ENCODE data around the gene HMGCS1. TPM values are rescaled to one million over a fixed set of nuclear protein-coding genes. Genes with fewer than 3 reads are reported as not detected.
"Not testable (repeated sequence)": the region's sequence is repeated elsewhere in the genome, so short reads cannot be mapped to it uniquely, and the experiment has no call there.

The HMGCS1 gene
- total and polyA plus RNA-seq, 2 experiments from 2014 or later: 84.1 to 105 TPM

GRCh38 chr5:43312076-43312661 lies 1.0 kb downstream of the HMGCS1 start:
- H3K36me3 ChIP-seq: no peaks in the 10 kb centered on the region
- TF ChIP-seq CTCF (IDR thresholded peaks at IDR 0.05; ENCODE audit: low read depth, low read length): no peak
- no peak for DNase-seq (ENCODE audit: low read depth in 1 of 2, low spot score in 1 of 2)
- H3K4me3 ChIP-seq: peak overlapping the region; percentile 60
- peaks cover 42% of the 10 kb centered on the region for H3K4me1 ChIP-seq (ENCODE audit: low read depth)
- no peaks in the 10 kb centered on the region for H3K9me3 ChIP-seq (ENCODE audit: low read depth)
- H3K27me3 ChIP-seq: no peaks in the 10 kb centered on the region
- H3K27ac ChIP-seq: peak overlapping the region; percentile 91

GRCh38 chr5:43309637-43310036 lies 3.6 kb downstream of the HMGCS1 start:
- H3K9me3 ChIP-seq (ENCODE audit: low read depth): no peaks in the 10 kb centered on the region
- peaks cover 50% of the 10 kb centered on the region for H3K4me1 ChIP-seq (ENCODE audit: low read depth)
- no peaks in the 10 kb centered on the region for H3K27me3 ChIP-seq
- H3K4me3 ChIP-seq: no peak overlapping the region
- no peak for TF ChIP-seq CTCF (IDR thresholded peaks at IDR 0.05; ENCODE audit: low read depth, low read length)
- H3K36me3 ChIP-seq: no peaks in the 10 kb centered on the region
- no peak for DNase-seq (ENCODE audit: low read depth in 1 of 2, low spot score in 1 of 2)
- peak overlapping the region; percentile 59 for H3K27ac ChIP-seq

GRCh38 chr5:43309122-43309521 lies 4.1 kb downstream of the HMGCS1 start:
- no peaks in the 10 kb centered on the region for H3K9me3 ChIP-seq (ENCODE audit: low read depth)
- peak overlapping the region; percentile 59 for H3K27ac ChIP-seq
- no peaks in the 10 kb centered on the region for H3K36me3 ChIP-seq
- peaks cover 52% of the 10 kb centered on the region for H3K4me1 ChIP-seq (ENCODE audit: low read depth)
- H3K27me3 ChIP-seq: no peaks in the 10 kb centered on the region
- DNase-seq (ENCODE audit: low read depth in 1 of 2, low spot score in 1 of 2): no peak
- no peak for TF ChIP-seq CTCF (IDR thresholded peaks at IDR 0.05; ENCODE audit: low read depth, low read length)
- H3K4me3 ChIP-seq: no peak overlapping the region

GRCh38 chr5:43306954-43307353 lies 6.3 kb downstream of the HMGCS1 start:
- not testable (repeated sequence) for H3K27me3 ChIP-seq; H3K9me3 ChIP-seq (ENCODE audit: low read depth); H3K36me3 ChIP-seq; H3K4me3 ChIP-seq; DNase-seq (ENCODE audit: low read depth in 1 of 2, low spot score in 1 of 2)
- peaks cover 67% of the 10 kb centered on the region for H3K4me1 ChIP-seq (ENCODE audit: low read depth)
- peak overlapping the region; percentile 59 for H3K27ac ChIP-seq

GRCh38 chr5:43305948-43306565 lies 7.2 kb downstream of the HMGCS1 start:
- peaks cover 68% of the 10 kb centered on the region for H3K4me1 ChIP-seq (ENCODE audit: low read depth)
- no peak overlapping the region for H3K4me3 ChIP-seq
- no peaks in the 10 kb centered on the region for H3K9me3 ChIP-seq (ENCODE audit: low read depth)
- H3K27ac ChIP-seq: peak overlapping the region; percentile 55
- TF ChIP-seq CTCF (IDR thresholded peaks at IDR 0.05; ENCODE audit: low read depth, low read length): peak; percentile 74
- peak; percentile 69 to 79 for DNase-seq (ENCODE audit: low read depth in 1 of 2, low spot score in 1 of 2)
- no peaks in the 10 kb centered on the region for H3K27me3 ChIP-seq
- no peaks in the 10 kb centered on the region for H3K36me3 ChIP-seq

GRCh38 chr5:43304525-43304924 lies 8.7 kb downstream of the HMGCS1 start:
- Histone ChIP-seq H3K27ac (no peak overlapping the region), H3K36me3 (no peaks in the 10 kb centered on the region), H3K9me3 (ENCODE audit: low read depth) (no peaks in the 10 kb centered on the region), H3K4me3 (no peak overlapping the region), H3K4me1 (ENCODE audit: low read depth) (peaks cover 60% of the 10 kb centered on the region), H3K27me3 (no peaks in the 10 kb centered on the region)
- no peak for TF ChIP-seq CTCF (IDR thresholded peaks at IDR 0.05; ENCODE audit: low read depth, low read length)
- peak in 1 of 2 donors; percentile 36 for DNase-seq (ENCODE audit: low read depth in 1 of 2, low spot score in 1 of 2)

Data from cardiac muscle cell (in vitro differentiated cells and primary cell).